ENCODE data around the gene UHRF1.

- TF ChIP-seq, protein P1, sequence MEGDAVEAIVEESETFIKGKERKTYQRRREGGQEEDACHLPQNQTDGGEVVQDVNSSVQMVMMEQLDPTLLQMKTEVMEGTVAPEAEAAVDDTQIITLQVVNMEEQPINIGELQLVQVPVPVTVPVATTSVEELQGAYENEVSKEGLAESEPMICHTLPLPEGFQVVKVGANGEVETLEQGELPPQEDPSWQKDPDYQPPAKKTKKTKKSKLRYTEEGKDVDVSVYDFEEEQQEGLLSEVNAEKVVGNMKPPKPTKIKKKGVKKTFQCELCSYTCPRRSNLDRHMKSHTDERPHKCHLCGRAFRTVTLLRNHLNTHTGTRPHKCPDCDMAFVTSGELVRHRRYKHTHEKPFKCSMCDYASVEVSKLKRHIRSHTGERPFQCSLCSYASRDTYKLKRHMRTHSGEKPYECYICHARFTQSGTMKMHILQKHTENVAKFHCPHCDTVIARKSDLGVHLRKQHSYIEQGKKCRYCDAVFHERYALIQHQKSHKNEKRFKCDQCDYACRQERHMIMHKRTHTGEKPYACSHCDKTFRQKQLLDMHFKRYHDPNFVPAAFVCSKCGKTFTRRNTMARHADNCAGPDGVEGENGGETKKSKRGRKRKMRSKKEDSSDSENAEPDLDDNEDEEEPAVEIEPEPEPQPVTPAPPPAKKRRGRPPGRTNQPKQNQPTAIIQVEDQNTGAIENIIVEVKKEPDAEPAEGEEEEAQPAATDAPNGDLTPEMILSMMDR (IDR thresholded peaks at IDR 0.05), result no peak
- no peak for TF ChIP-seq POLR2A (IDR thresholded peaks at IDR 0.05)
These were observed 72.3 kb downstream of the UHRF1 start for GRCh38 chr19:4981681-4981958.
